MG63 (cell line): ENCODE measurements around the gene C20orf204. TPM values are rescaled to one million over a fixed set of nuclear protein-coding genes. Genes with fewer than 3 reads are reported as not detected.
A peak's percentile ranks its signal among the peaks of the same experiment; 100 is the strongest.

Experiments
- DNase-seq: peaks from one replicate; pipeline ENCODE4 v3.0.0-alpha.2; 2020
- H3K27me3 ChIP-seq: fragments of 250-450 bp; sonication (Bioruptor Pico); 2 replicates; pipeline ENCODE4 v1.5.1; 2020; ENCODE audit warnings: mild to moderate bottlenecking, moderate library complexity
- H3K36me3 ChIP-seq: fragments of 250-450 bp; sonication (Bioruptor Pico); 2 replicates; pipeline ENCODE4 v1.5.1; 2020; ENCODE audit warnings: mild to moderate bottlenecking, moderate library complexity
- H3K4me3 ChIP-seq: fragments of 250-450 bp; sonication (Bioruptor Pico); 2 replicates; pipeline ENCODE4 v1.5.1; 2020; ENCODE audit warnings: mild to moderate bottlenecking, moderate library complexity
- H3K9me3 ChIP-seq: fragments of 250-450 bp; sonication (Bioruptor Pico); 2 replicates; pipeline ENCODE4 v1.5.1; 2020; ENCODE audit warnings: mild to moderate bottlenecking, moderate library complexity
- total RNA-seq: library from RNA; depleted of rRNA; stranded (reverse); fragments of >200 nt; shearing (Covaris generic); gene quantifications from 2 replicates; pipeline ENCODE4 v1.2.3, GENCODE V29; 2014; ENCODE audit warnings: low replicate concordance

C20orf204 gene
- total RNA-seq, 1 experiment from 2014 or later: 0.95 TPM

- no peak overlapping the region; the same call in 1 of the 2 replicates for H3K4me3 ChIP-seq
- no peak for DNase-seq
- no peaks in the 10 kb centered on the region for H3K27me3 ChIP-seq
- H3K36me3 ChIP-seq: no peaks in the 10 kb centered on the region
- H3K9me3 ChIP-seq: no peaks in the 10 kb centered on the region
Observed at GRCh38 chr20:64048402-64049044, 12.5 kb downstream of the C20orf204 start.

- peak; percentile 63 for DNase-seq
- no peaks in the 10 kb centered on the region for H3K27me3 ChIP-seq
- H3K4me3 ChIP-seq: peak within 1 kb of the TSS; percentile 29; the same call in 1 of the 2 replicates
- H3K9me3 ChIP-seq: no peaks in the 10 kb centered on the region
- H3K36me3 ChIP-seq: no peaks in the 10 kb centered on the region
Observed at GRCh38 chr20:64049060-64049877, 13.3 kb downstream of the C20orf204 start, which contains the start of gene SOX18. SOX18 (minus strand) TSS chr20:64049639; CDS start chr20:64049516, 123 bp downstream.

DNA sequence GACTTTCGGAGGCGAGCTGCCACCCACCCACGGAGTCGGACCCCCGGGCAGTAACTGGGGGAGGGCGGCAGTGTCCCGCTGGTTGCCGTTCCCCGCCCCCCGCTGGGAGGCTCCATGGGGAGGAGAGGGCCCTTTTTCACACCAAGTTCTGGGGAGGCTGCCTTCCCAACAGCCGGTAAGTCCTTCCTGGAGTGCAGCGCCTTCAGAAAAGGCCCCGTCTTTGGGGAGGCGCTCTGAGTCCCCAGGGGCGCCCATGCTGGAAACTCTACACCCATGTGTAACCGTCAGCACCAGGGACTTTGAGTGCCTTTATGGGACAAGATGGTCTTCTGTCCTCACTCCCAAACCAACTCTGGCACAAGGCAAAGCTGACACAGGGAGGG, 13.9 kb downstream of the C20orf204 start:
- no peak for DNase-seq
- H3K36me3 ChIP-seq: no peaks in the 10 kb centered on the region
- peak overlapping the region; percentile 29; the same call in 1 of the 2 replicates for H3K4me3 ChIP-seq
- no peaks in the 10 kb centered on the region for H3K9me3 ChIP-seq
- no peaks in the 10 kb centered on the region for H3K27me3 ChIP-seq

DNA sequence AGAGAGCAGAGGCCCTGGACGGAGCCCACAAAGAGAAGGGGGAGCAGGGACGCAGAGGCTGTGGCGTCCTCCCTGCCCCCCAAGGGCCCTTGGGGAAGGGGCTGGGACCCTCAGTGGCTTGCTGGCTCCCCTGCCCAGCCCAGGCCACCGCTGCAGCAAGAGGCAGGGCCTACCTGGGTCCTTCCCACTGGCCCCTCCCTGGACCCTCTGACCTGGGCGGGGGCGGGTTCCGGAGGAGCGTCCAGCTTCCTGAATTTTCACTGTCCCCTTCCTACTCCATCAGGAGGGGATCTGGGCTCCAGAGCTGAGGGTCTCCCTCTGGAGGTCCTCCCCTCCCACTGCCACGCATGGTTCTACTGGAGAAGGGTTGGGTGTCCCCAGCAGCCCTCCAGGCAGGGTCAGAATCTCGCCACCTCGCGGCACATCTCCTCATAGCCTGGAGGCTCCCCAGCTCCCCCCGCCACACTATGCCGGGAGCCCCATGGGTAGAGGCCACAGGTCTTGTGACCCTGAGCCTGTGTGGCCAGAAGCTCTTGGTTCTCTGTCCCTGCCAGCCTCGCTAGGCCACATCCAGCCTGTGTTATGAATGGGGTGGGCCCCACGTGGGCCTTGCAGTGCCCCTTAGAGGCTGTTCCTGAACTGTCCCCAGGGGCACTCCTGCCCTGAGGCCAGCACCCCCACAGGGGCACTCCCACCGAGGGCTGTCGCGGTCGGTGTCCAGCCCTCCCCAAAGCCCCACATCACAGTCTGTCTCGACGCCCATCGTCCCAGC, 14.5 kb downstream of the C20orf204 start:
- H3K4me3 ChIP-seq: no peak overlapping the region
- H3K36me3 ChIP-seq: no peaks in the 10 kb centered on the region
- H3K9me3 ChIP-seq: no peaks in the 10 kb centered on the region
- H3K27me3 ChIP-seq: no peaks in the 10 kb centered on the region
- DNase-seq: no peak

DNA sequence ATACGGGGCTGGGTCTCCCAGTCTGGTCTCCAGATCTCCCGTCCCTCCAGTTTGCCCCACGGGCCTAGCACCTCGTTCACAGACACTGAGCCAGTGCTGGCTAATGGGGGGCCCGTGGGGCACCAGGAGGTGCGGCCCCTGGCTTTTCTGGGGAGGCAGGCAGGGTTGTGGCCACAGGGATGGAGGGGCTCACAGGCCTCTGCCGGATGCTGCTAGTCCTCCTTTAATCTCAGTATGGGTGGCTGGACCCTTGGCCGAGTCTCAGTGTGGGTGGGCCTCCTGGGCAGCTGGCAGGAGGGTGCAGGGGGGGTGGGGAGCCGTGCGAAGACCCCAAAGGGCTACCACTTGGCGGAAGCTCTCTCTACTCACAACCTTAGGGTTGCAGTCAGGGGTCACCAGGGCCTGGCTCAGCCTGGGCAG, 15.1 kb downstream of the C20orf204 start:
- DNase-seq: no peak
- H3K27me3 ChIP-seq: no peaks in the 10 kb centered on the region
- no peaks in the 10 kb centered on the region for H3K36me3 ChIP-seq
- H3K9me3 ChIP-seq: no peaks in the 10 kb centered on the region
- no peak overlapping the region for H3K4me3 ChIP-seq

DNA sequence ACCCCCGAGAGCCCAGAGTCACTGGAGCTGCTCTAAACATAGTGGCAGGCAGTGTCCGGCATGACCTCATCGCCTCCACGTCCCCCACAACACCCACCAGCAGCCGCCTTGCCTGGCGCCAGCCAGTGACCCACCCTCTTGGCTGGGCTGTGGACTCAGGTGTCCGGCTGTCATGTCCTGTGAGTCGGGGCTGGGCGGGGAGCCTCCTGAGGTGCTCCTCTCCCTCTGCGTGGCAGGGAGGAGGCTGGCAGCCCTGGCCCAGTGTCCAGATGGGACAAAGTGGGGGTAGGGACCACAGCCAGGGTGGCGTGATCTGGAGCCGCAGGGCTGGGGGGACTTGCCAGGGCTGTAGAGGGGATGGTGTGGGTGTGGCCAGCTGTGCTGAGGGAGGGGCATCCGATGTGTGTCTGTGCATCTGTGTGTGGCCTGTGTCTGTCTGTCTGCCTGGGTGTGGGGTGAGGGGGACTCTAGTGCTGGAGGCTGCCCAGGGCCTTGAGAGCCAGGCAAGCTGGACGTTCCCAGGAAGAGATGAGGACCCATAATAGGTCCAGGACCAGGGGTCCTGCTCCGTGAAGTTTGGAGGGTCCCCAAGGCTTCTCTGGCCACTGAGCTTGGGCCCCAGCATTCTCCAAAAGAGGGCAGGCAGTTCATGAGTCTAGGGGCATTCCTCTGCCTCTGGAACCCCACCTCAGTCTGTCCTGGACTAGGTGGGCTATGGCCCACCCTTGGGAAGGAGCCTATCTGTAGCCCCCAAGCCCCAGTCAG, 15.8 kb downstream of the C20orf204 start:
- Histone ChIP-seq H3K36me3 (no peaks in the 10 kb centered on the region), H3K4me3 (no peak overlapping the region), H3K27me3 (no peaks in the 10 kb centered on the region), H3K9me3 (no peaks in the 10 kb centered on the region)
- DNase-seq: no peak

DNA sequence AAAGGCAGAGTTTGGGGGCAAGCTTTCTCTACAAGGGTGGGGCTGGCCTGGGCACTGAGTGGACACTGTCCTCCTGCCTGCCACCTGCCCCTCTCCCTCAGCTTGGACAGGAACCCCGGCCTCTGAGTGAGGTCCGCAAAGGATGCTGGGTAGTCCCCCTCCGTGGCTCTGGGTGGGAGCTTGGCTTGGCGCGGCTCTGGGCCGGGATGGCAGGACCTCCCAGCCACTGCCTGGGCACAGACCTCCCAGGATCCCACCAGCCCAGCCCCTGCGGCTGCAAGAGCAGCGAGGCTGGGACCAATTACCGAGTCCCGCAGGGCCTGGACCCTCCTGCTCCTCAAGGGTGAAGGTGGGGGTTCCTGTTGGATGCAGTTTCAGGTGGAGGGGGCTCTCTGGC, 16.3 kb downstream of the C20orf204 start:
- H3K4me3 ChIP-seq: no peak overlapping the region
- no peaks in the 10 kb centered on the region for H3K27me3 ChIP-seq
- no peaks in the 10 kb centered on the region for H3K9me3 ChIP-seq
- no peak for DNase-seq
- H3K36me3 ChIP-seq: no peaks in the 10 kb centered on the region

DNA sequence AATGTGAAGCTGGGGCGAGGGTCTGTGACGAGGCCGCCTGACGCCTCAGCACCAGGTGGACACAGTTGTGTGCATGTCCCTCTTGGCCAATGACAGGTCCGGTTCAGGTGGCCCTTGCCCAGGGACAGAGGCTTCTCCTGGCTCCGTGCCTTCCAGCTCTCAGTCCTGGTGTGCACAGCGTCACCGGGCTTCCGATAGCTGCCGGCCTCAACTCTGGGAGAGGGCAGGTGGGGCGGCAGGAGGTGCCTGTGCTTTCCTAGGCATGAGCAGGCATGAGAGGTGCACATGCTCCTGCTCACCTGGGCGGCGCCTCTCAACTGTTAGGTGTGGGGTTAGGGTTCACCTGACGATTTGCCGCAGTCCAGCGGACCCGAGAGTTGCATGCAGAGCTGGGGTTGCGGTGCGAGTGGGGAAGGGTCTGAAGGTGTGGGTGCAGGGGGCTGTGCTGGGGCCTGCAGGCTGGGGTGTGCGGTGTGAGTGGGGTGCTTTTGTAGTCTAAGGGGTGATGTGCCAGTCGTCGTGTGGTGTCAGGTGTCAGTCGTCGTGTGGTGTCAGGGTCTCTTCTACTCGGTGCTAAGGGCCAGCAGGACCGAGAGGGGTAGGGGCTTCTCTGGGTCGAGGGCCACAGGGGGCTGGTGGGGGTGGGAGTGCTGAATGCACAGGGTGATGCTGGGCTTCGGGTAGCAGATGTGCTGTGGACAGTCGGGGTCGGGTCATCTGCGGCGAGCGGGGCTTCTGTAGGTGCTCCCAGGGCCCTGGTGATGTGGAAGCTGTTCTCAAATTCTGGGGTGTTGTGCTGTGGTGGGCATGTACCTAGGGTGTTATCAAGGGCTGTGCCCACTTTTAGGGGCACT, 17.2 kb downstream of the C20orf204 start:
- no peak for DNase-seq
- Histone ChIP-seq H3K4me3 (no peak overlapping the region), H3K9me3 (no peaks in the 10 kb centered on the region), H3K27me3 (no peaks in the 10 kb centered on the region), H3K36me3 (no peaks in the 10 kb centered on the region)

DNA sequence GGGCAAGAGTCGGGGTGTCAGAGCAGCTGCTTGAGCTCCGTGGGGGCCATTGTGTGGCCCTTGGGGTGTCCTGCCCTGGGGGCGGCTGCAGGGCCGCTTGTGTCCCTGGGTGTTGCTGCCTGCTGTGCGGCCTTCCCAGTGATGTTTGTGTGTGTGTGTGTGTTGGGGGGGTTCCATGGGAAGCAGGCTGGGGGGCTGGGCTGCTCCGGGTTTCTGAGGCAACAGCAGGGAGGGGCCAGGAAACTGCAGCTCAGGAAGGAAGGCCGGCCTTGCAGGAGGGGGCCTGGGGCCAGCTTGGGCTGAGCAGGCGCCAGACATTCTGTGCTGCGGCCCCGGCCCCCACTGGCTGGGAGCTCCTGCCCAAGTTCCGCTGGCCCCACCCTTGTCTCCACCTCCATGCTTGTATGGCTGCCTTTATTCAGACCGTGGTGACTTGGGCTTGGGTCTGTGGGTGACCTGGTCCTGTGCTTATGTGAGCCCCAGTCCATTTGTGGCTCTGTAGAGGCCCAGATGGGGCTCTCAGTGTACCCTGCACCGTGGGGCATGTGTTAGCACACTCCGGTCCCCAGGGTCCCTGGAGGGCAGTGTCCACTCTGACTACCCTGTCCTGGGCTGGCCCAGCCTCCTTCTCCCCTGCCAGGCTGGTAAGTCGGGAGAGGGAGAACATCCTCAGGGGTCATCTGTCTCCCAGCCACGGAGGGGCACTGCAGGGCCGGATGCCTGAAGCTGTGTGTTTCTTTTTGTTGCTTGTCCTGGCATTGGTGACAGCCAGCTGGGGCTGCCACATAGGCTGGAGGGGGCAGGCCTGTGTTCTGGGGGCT, 18.1 kb downstream of the C20orf204 start:
- DNase-seq: no peak
- no peaks in the 10 kb centered on the region for H3K9me3 ChIP-seq
- H3K36me3 ChIP-seq: no peaks in the 10 kb centered on the region
- no peak overlapping the region for H3K4me3 ChIP-seq
- no peaks in the 10 kb centered on the region for H3K27me3 ChIP-seq

- no peaks in the 10 kb centered on the region for H3K9me3 ChIP-seq
- H3K4me3 ChIP-seq: no peak overlapping the region
- H3K36me3 ChIP-seq: no peaks in the 10 kb centered on the region
- H3K27me3 ChIP-seq: no peaks in the 10 kb centered on the region
- no peak for DNase-seq
Observed at GRCh38 chr20:64055396-64055892, 19.5 kb downstream of the C20orf204 start.

- Histone ChIP-seq H3K27me3 (no peaks in the 10 kb centered on the region), H3K36me3 (no peaks in the 10 kb centered on the region), H3K9me3 (no peaks in the 10 kb centered on the region), H3K4me3 (no peak overlapping the region)
- no peak for DNase-seq
Observed at GRCh38 chr20:64055893-64056638, 20.1 kb downstream of the C20orf204 start.

DNA sequence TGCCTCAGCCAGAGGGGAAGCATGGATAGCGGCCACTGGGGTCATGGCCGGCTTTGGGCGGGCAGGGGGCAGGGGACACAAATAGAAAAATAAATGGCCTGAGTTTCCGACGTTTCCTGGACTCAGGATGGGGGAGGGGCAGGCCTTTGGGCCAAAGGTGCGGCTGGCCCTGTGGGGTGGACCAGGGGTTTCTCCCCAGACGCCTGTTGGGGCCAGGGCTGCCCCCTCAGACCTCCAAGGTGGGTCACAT, 20.6 kb downstream of the C20orf204 start:
- no peaks in the 10 kb centered on the region for H3K9me3 ChIP-seq
- no peaks in the 10 kb centered on the region for H3K36me3 ChIP-seq
- H3K4me3 ChIP-seq: no peak overlapping the region
- no peak for DNase-seq
- H3K27me3 ChIP-seq: no peaks in the 10 kb centered on the region

DNA sequence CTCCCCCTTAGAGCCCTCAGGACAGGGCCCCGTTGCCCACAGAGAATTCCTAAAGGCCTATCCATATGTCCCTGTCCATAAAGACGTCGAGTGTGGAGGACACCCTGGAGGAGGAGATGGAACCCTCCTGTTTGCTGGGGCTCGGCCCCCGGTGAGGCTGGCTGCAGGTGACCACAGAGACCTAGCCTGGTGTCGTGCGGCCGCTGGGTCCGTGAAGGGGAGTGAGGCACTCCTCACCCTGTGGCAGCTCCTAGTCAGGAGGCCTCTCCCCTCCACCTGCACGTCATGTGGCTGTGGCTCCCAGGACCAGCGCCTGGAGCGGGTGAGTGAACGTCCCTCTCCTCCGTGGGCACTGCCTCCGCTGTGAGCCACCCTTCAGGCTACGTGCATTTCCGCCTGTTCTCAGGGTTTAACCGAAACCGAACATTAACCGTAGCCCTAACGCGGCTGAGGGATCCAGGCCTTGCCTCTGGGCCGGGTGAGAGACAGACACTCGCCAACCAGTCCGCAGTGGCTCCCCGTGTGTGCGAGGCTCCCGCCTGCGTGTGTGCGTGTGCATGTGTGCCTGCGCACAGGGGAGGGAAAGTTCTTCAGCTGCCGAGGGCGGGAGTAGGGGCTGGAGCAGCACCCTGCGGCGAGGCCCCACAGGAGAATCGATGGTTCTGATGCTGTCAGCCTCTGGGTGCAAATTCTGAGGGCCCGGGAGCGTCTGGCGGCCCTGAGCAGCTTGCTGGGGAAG, 21.1 kb downstream of the C20orf204 start:
- Histone ChIP-seq H3K36me3 (no peaks in the 10 kb centered on the region), H3K4me3 (no peak overlapping the region), H3K9me3 (no peaks in the 10 kb centered on the region), H3K27me3 (no peaks in the 10 kb centered on the region)
- no peak for DNase-seq
